ENCODE results near the gene PLCH1. TPM values are rescaled to one million over a fixed set of nuclear protein-coding genes. Genes with fewer than 3 reads are reported as not detected.

The PLCH1 gene
- total and polyA plus RNA-seq, 2 of the 8 experiments (the other 6 are each of a cell fraction or from before 2014, with no cell fraction given), result 5.8 to 17.2 TPM

DNA sequence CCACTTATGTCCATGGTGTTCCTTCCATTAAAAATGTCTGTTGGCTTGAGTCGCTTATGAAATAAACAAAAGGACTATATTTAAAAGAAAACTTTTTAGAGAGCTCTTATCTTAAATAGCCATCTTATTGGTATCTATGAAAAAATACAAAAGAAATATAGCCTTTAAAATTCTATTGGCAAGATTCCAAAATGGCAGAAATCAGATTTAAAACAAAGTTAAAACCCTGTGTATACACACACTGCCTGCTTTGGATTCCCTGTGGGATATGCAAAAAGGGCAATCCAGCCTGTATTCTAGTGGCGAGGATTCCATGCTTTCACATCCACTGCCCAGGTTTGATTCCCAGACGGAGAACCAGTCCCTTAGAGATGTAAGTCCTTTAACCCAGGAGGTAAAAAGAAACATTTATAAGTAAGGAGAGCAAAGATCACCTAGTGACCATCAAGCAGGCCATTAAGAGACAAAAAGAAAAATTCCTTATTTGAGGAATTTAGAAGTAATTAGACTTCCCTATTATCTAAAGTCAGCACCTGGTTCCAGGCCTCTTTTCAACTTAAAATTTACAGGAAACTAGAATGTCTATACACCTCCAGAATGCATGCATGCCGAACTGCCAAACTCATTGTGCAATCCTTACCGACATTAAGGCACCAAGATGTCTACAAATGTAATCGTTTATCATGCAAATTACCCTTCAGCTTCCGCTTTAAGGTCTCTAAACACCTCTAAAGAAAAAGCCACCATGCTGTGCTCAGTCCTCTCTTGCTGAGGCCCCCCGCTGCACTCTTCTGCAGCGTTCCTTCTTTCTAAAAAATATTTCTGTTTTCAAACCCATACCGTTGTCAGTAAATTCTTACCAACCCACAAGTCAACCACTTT, 381.8 kb downstream of the PLCH1 start (continued):
- TF ChIP-seq TCF12 (IDR thresholded peaks at IDR 0.05; ENCODE audit: low read depth, low read length) (peak; percentile 84; the same call in 1 of the 2 replicates), CTBP2 (IDR thresholded peaks at IDR 0.05; ENCODE audit: borderline replicate concordance, insufficient read depth, insufficient read length, low read length) (peak; percentile 36), RAD21 (IDR thresholded peaks at IDR 0.05 in 1 of 2, conservative IDR thresholded peaks at IDR 0.05 in 1 of 2; ENCODE audit: low read depth in 2 of 2, low read length in 2 of 2) (no peak), EGR1 (IDR thresholded peaks at IDR 0.05; ENCODE audit: borderline replicate concordance, low read depth, low read length) (peak; percentile 82), EP300 (IDR thresholded peaks at IDR 0.05; ENCODE audit: borderline replicate concordance in 1 of 2, low read depth in 2 of 2, low read length in 2 of 2) (peak in 1 of 2 experiments; percentile 94; a peak in 2 of 3 replicates), PHF8 (conservative IDR thresholded peaks at IDR 0.05; ENCODE audit: low read depth, low read length) (no peak)
- TF ChIP-seq, protein P1, sequence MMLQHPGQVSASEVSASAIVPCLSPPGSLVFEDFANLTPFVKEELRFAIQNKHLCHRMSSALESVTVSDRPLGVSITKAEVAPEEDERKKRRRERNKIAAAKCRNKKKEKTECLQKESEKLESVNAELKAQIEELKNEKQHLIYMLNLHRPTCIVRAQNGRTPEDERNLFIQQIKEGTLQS (IDR thresholded peaks at IDR 0.05; ENCODE audit: insufficient read depth, low read depth, low read length), result no peak

Data from H1 (cell line).